ENCODE results near the gene SPECC1L.

GRCh38 chr22:24326266-24326665, 55.6 kb downstream of the SPECC1L start:
- TF ChIP-seq JUND (IDR thresholded peaks at IDR 0.05; ENCODE audit: low read length) = no peak
- TF ChIP-seq POLR2AphosphoS5 (IDR thresholded peaks at IDR 0.05; ENCODE audit: low read depth, low read length) = no peak
- no peak for TF ChIP-seq EP300 (IDR thresholded peaks at IDR 0.05; ENCODE audit: borderline replicate concordance in 1 of 2, low read depth in 2 of 2, low read length in 2 of 2)
- TF ChIP-seq CTCF (IDR thresholded peaks at IDR 0.05; ENCODE audit: control extremely low read depth in 1 of 3, insufficient read depth in 1 of 3, low read depth in 1 of 3, low read length in 3 of 3) = no peak
- no peak for TF ChIP-seq CEBPB (IDR thresholded peaks at IDR 0.05; ENCODE audit: low read depth, low read length)
- no peak for TF ChIP-seq SUZ12 (IDR thresholded peaks at IDR 0.05; ENCODE audit: low read length)
- no peak for TF ChIP-seq ATF3 (IDR thresholded peaks at IDR 0.05; ENCODE audit: insufficient read depth, low read depth, low read length)
- TF ChIP-seq GABPA (IDR thresholded peaks at IDR 0.05; ENCODE audit: borderline replicate concordance, insufficient read depth, low read length) = no peak
- TF ChIP-seq BRCA1 (IDR thresholded peaks at IDR 0.05; ENCODE audit: low read depth, low read length) = no peak
- no peak for TF ChIP-seq POLR2A (IDR thresholded peaks at IDR 0.05; ENCODE audit: control extremely low read depth in 1 of 2, low read depth in 2 of 2, low read length in 2 of 2)
- TF ChIP-seq SP4 (IDR thresholded peaks at IDR 0.05; ENCODE audit: low read length) = no peak
- no peak for TF ChIP-seq SIN3A (conservative IDR thresholded peaks at IDR 0.05 in 1 of 2, IDR thresholded peaks at IDR 0.05 in 1 of 2; ENCODE audit: low read depth in 1 of 2, low read length in 2 of 2)
- TF ChIP-seq RAD21 (IDR thresholded peaks at IDR 0.05 in 1 of 2, conservative IDR thresholded peaks at IDR 0.05 in 1 of 2; ENCODE audit: low read depth in 2 of 2, low read length in 2 of 2) = no peak
- TF ChIP-seq NRF1 (IDR thresholded peaks at IDR 0.05; ENCODE audit: low read depth, low read length) = no peak
